IMR-90 (cell line): Measurements from ENCODE around the gene NTRK3. TPM values are rescaled to one million over a fixed set of nuclear protein-coding genes. Genes with fewer than 3 reads are reported as not detected.

Experiments used
- ATAC-seq: fragments of 200-7000 bp; cut with Tn5 transposase; 2 replicates; pipeline ENCODE4 v1.9.1; 2020; ENCODE audit warnings: low read depth, mild to moderate bottlenecking, moderate library complexity
- BruUV-seq: library from RNA; stranded (reverse); fragments of 400-500 nt; replicated peaks from 2 replicates; lab custom pipeline; 2021; lab: Mats Ljungman, UMichigan
- CTCF ChIA-PET: fragments of 300-600 bp; formaldehyde crosslinking; extraction: SDS; loops from one replicate; lab custom pipeline; 2021; ENCODE audit warnings: antibody characterized with exemption; lab: Yijun Ruan, JAX
- POLR2A ChIA-PET: fragments of 300-600 bp; sonication (Branson Sonifier 250); formaldehyde crosslinking; loops from one replicate; lab custom pipeline; 2022; ENCODE audit warnings: antibody characterized with exemption; ENCODE audit not compliant: unreplicated experiment; lab: Charles Lee
- DNase-seq: peaks from one replicate; pipeline ENCODE4 v3.0.0; 2013
- H2AFZ ChIP-seq: replicated peaks from 2 replicates; pipeline ENCODE3; 2013; ENCODE audit warnings: low read length, mild to moderate bottlenecking; ENCODE audit not compliant: poor library complexity
- H2AK5ac ChIP-seq: 2 replicates; pipeline ENCODE4 v1.6.1; 2013; ENCODE audit warnings: low read depth, low read length, inconsistent platforms
- H2AK9ac ChIP-seq: replicated peaks from 2 replicates; pipeline ENCODE3; 2013; ENCODE audit warnings: mild to moderate bottlenecking, low read depth, low read length, moderate library complexity; ENCODE audit not compliant: poor library complexity
- H2BK120ac ChIP-seq: 2 replicates; pipeline ENCODE4 v1.6.1; 2013; ENCODE audit warnings: low read depth, low read length, inconsistent platforms
- H2BK15ac ChIP-seq: 3 replicates; pipeline ENCODE4 v1.6.1; 2013; ENCODE audit warnings: low read depth, low read length, inconsistent platforms
- H2BK20ac ChIP-seq: 2 replicates; pipeline ENCODE4 v1.6.1; 2013; ENCODE audit warnings: low read depth, mild to moderate bottlenecking, inconsistent platforms, low read length, moderate library complexity
- H2BK5ac ChIP-seq: 2 replicates; pipeline ENCODE4 v1.6.1; 2013; ENCODE audit warnings: mild to moderate bottlenecking, low read depth, low read length, inconsistent platforms; ENCODE audit not compliant: poor library complexity, severe bottlenecking
- H3K14ac ChIP-seq: replicated peaks from 2 replicates; pipeline ENCODE4 v1.6.1; 2013; ENCODE audit warnings: low read depth, low read length, inconsistent platforms
- H3K18ac ChIP-seq: 2 replicates; pipeline ENCODE4 v1.6.1; 2013; ENCODE audit warnings: low read depth, low read length, control low read depth
- H3K23ac ChIP-seq: 2 replicates; pipeline ENCODE4 v1.6.1; 2013; ENCODE audit warnings: low read depth, low read length, inconsistent platforms
- H3K27ac ChIP-seq: 2 replicates; pipeline ENCODE4 v1.5.1; 2013; ENCODE audit warnings: mild to moderate bottlenecking, control low read depth, low read length; ENCODE audit not compliant: insufficient read depth
- H3K27me3 ChIP-seq: 2 replicates; pipeline ENCODE4 v1.6.1; 2013; ENCODE audit warnings: low read length; ENCODE audit not compliant: control insufficient read depth, insufficient read depth
- H3K36me3 ChIP-seq: 2 replicates; pipeline ENCODE4 v1.6.1; 2013; ENCODE audit warnings: low read length, mixed read lengths; ENCODE audit not compliant: control insufficient read depth, insufficient read depth
- H3K4ac ChIP-seq: 2 replicates; pipeline ENCODE4 v1.6.1; 2013; ENCODE audit warnings: low read depth, low read length, inconsistent platforms
- H3K4me1 ChIP-seq: 2 replicates; pipeline ENCODE4 v1.6.1; 2013; ENCODE audit warnings: low read length, mixed read lengths; ENCODE audit not compliant: control insufficient read depth, insufficient read depth
- H3K4me2 ChIP-seq: 2 replicates; pipeline ENCODE4 v1.6.1; 2013; ENCODE audit warnings: low read depth, mild to moderate bottlenecking, control low read depth, low read length, moderate library complexity
- H3K4me3 ChIP-seq: 2 replicates; pipeline ENCODE4 v1.5.1; 2013; ENCODE audit warnings: low read depth, mild to moderate bottlenecking, control low read depth, low read length, moderate library complexity; ENCODE audit not compliant: insufficient read depth
- H3K56ac ChIP-seq: 2 replicates; pipeline ENCODE4 v1.6.1; 2013; ENCODE audit warnings: low read length, inconsistent platforms; ENCODE audit not compliant: insufficient read depth; ENCODE audit errors: extremely low read depth
- H3K79me1 ChIP-seq, 2 experiments: 2 replicates each; pipeline ENCODE4 v1.6.1; 2013; ENCODE audit warnings: low read length in 2 of 2, inconsistent platforms in 1 of 2, low read depth in 1 of 2
- H3K9ac ChIP-seq: 2 replicates; pipeline ENCODE4 v1.6.1; 2013; ENCODE audit warnings: low read depth, low read length, control low read depth
- H3K9me1 ChIP-seq: 2 replicates; pipeline ENCODE4 v1.6.1; 2013; ENCODE audit warnings: low read length, inconsistent platforms; ENCODE audit not compliant: insufficient read depth
- H3K9me3 ChIP-seq: 2 replicates; pipeline ENCODE4 v1.6.1; 2013; ENCODE audit warnings: low read length; ENCODE audit not compliant: control insufficient read depth, insufficient read depth
- H4K20me1 ChIP-seq: 2 replicates; pipeline ENCODE4 v1.6.1; 2013; ENCODE audit warnings: low read length, inconsistent platforms; ENCODE audit not compliant: insufficient read depth
- H4K5ac ChIP-seq: 2 replicates; pipeline ENCODE4 v1.6.1; 2013; ENCODE audit warnings: mild to moderate bottlenecking, low read depth, low read length, control low read depth
- H4K8ac ChIP-seq, 2 experiments: 2 replicates each; pipeline ENCODE4 v1.6.1; 2013; ENCODE audit warnings: low read depth in 2 of 2, low read length in 2 of 2, control low read depth in 1 of 2, inconsistent platforms in 1 of 2
- H4K91ac ChIP-seq: 2 replicates; pipeline ENCODE4 v1.6.1; 2013; ENCODE audit warnings: low read depth, low read length, inconsistent platforms; ENCODE audit not compliant: insufficient read depth
- BHLHE40 ChIP-seq: fragments of 150-350 bp; IDR thresholded peaks from 2 replicates; pipeline ENCODE4 v1.6.1; 2016; ENCODE audit warnings: mild to moderate bottlenecking, low read depth, low read length
- CEBPB ChIP-seq: IDR thresholded peaks from 2 replicates; pipeline ENCODE4 v1.6.1; 2012; ENCODE audit warnings: low read depth, low read length, improper control_type of control experiment
- NFE2L2 ChIP-seq: fragments of 150-350 bp; IDR thresholded peaks from 2 replicates; pipeline ENCODE4 v1.6.1; 2016; ENCODE audit warnings: low read depth, mild to moderate bottlenecking, low read length
- RAD21 ChIP-seq: IDR thresholded peaks from 2 replicates; pipeline ENCODE4 v1.6.1; 2012; ENCODE audit warnings: low read length, improper control_type of control experiment
- WGBS, 2 experiments: methylation state at CpG; one replicate each; pipeline versions ENCODE4 v1.1.5 to v1.1.7; 2013; ENCODE audit warnings: missing lambda C conversion rate in 2 of 2; ENCODE audit not compliant: insufficient read length in 1 of 2; ENCODE audit errors: extremely low coverage in 2 of 2; 5-methylcytosine and 5-hydroxymethylcytosine counted together
- dilution Hi-C: fragments of 300-500 bp; cut with HindIII; formaldehyde crosslinking; loops from one replicate; pipeline ENCODE4 v1.14.3; 2018; ENCODE audit warnings: low sequenced_read_pairs; ENCODE audit not compliant: unreplicated experiment
- in situ Hi-C: fragments of 300-500 bp; cut with MboI; formaldehyde crosslinking; loops from 3 replicates; pipeline ENCODE4 v1.14.3; 2019; ENCODE audit warnings: low sequenced_read_pairs, inconsistent platforms, mixed read lengths
- intact Hi-C: fragments of 100-400 bp; cut with micrococcal nuclease; formaldehyde crosslinking; loops from 2 replicates; pipeline ENCODE4 v1.10.0; 2022
- polyA plus RNA-seq, 3 experiments: library from polyadenylated mRNA; depleted of rRNA; stranded (reverse); fragments of >200 nt; gene quantifications; 2 replicates each; pipeline ENCODE4 v1.2.3, GENCODE V29; 2012; ENCODE audit warnings: low replicate concordance in 1 of 3
- total RNA-seq: library from RNA; depleted of rRNA; stranded (reverse); fragments of >200 nt; gene quantifications from 2 replicates; pipeline ENCODE4 v1.2.3, GENCODE V29; 2012

The NTRK3 gene
- total and polyA plus RNA-seq, 2 of the 4 experiments (the other 2 are of a cell fraction), result under 0.01 to 0.15 TPM

DNA sequence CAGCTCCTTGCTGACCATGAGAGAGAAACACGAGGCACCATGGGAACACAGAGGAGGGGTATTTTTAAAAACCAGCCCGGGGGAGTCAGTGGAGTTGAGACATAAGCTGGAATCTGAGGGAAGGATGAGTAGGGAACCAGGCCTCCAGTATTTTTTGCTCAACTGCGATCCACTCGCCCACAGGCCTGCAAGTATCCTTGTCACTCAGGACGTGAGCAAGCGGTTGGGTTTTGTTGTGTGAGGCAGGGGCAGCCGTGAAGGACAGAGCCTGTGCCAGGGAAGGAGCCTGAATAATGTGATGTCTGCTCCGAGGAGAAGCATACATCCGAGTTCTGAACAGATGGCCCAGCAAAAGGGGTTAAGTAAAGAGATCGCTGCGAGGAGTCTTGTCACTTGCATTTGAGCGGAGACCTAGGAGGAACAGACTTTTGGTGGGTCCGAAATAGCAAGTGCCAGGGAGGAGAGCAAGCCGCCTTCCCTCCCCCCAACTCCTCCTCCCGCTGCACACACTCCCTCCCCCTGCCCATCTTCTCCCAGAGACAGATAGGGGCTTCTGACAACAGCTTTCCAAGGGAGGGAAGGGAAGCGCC lies 20.4 kb upstream of the NTRK3 start:
- H3K79me1 ChIP-seq, result no peaks in the 10 kb centered on the region
- TF ChIP-seq RAD21 (no peak), CEBPB (no peak), NFE2L2 (no peak), BHLHE40 (no peak)
- ATAC-seq, result no peak
- POLR2A ChIA-PET, result no interaction called here
- no peak overlapping the region for H2AK9ac ChIP-seq
- no peak overlapping the region for H2BK120ac ChIP-seq
- no peak overlapping the region for H2AFZ ChIP-seq
- DNase-seq, result no peak
- H2BK20ac ChIP-seq, result no peak overlapping the region
- intact Hi-C loops (loop anchor here (10.0 kb wide), 1 partner anchor 1362 kb away; no protein-coding TSS in a partner anchor), dilution Hi-C loops (no loop called here), in situ Hi-C loops (no loop called here)
- H3K4me1 ChIP-seq, result no peaks in the 10 kb centered on the region
- no peak overlapping the region for H3K27ac ChIP-seq
- no peak overlapping the region for H2BK15ac ChIP-seq
- BruUV-seq, result no TSS peak
- H4K5ac ChIP-seq, result no peak overlapping the region
- H3K56ac ChIP-seq, result no peak overlapping the region
- WGBS, 2 experiments, result 13% methylated on average over 6 of the region's 16 CpGs; no CpG with 5 or more reads in 1 of the 2 experiments
- H3K27me3 ChIP-seq, result no peaks in the 10 kb centered on the region; the same call in 1 of the 2 replicates
- no peak overlapping the region for H3K23ac ChIP-seq
- H3K14ac ChIP-seq, result no peak overlapping the region
- H3K9ac ChIP-seq, result no peak overlapping the region
- no peak overlapping the region for H2AK5ac ChIP-seq
- no peak overlapping the region for H3K4ac ChIP-seq
- no peaks in the 10 kb centered on the region for H3K9me3 ChIP-seq
- no peak overlapping the region for H4K91ac ChIP-seq
- CTCF ChIA-PET, result no interaction called here
- no peak overlapping the region for H4K8ac ChIP-seq
- no peak overlapping the region for H3K4me2 ChIP-seq
- no peaks in the 10 kb centered on the region for H4K20me1 ChIP-seq
- no peaks in the 10 kb centered on the region for H3K9me1 ChIP-seq
- no peak overlapping the region for H3K4me3 ChIP-seq
- H2BK5ac ChIP-seq, result no peak overlapping the region
- no peaks in the 10 kb centered on the region for H3K36me3 ChIP-seq
- H3K18ac ChIP-seq, result no peak overlapping the region
